Measurements from ENCODE around the gene ESF1. TPM values are rescaled to one million over a fixed set of nuclear protein-coding genes. Genes with fewer than 3 reads are reported as not detected.
"Not testable (repeated sequence)": the region's sequence is repeated elsewhere in the genome, so short reads cannot be mapped to it uniquely, and the experiment has no call there.

ESF1 gene
- total and polyA plus RNA-seq, 10 of the 15 experiments (the other 5 are each of a cell fraction or from before 2014, with no cell fraction given) = 9.2 to 36.2 (median 18.4) TPM

GRCh38 chr20:13738187-13738586 is 46.5 kb downstream of the ESF1 start:
- POLR2A ChIA-PET; H3K4me1 ChIP-seq (ENCODE audit: control insufficient read depth, insufficient read depth, low read length); H3K79me2 ChIP-seq (ENCODE audit: control insufficient read depth, insufficient read depth, low read length); H3K9me3 ChIP-seq (replicated peaks; ENCODE audit: control insufficient read depth, insufficient read depth, low read length); SMC1A ChIA-PET (ENCODE audit: uncharacterized antibody, unreplicated experiment); DNase-seq (ENCODE audit: low read depth, low spot score); ATAC-seq; H3K4me3 ChIP-seq; FAIRE-seq; intact Hi-C loops (cut with micrococcal nuclease; ENCODE audit: unreplicated experiment); H3K27me3 ChIP-seq (replicated peaks in 1 of 2; ENCODE audit: control insufficient read depth in 2 of 2, insufficient read depth in 2 of 2, low read length in 1 of 2); H3K36me3 ChIP-seq (ENCODE audit: control insufficient read depth in 2 of 2, insufficient read depth in 2 of 2, low read length in 1 of 2); H4K20me1 ChIP-seq (ENCODE audit: control insufficient read depth, insufficient read depth); H3K9ac ChIP-seq (ENCODE audit: control insufficient read depth, insufficient read depth, low read length); in situ Hi-C loops (cut with MboI); RAD21 ChIA-PET (ENCODE audit: unreplicated experiment); H2AFZ ChIP-seq (ENCODE audit: control insufficient read depth, low read depth, low read length); BruUV-seq (replicated peaks); H3K4me2 ChIP-seq (ENCODE audit: control insufficient read depth, insufficient read depth); H3K27ac ChIP-seq (ENCODE audit: control insufficient read depth, insufficient read depth): not testable (repeated sequence)
- CTCF ChIA-PET = interaction anchor here (1.6 kb wide), 1 partner anchor 33 kb away, joined by 5 read pairs; no protein-coding TSS in a partner anchor
- 100% methylated on average over 1 of the region's 1 CpG for WGBS (ENCODE audit: insufficient coverage, insufficient replicate concordance, low lambda C conversion rate, missing lambda C conversion rate)

DNA sequence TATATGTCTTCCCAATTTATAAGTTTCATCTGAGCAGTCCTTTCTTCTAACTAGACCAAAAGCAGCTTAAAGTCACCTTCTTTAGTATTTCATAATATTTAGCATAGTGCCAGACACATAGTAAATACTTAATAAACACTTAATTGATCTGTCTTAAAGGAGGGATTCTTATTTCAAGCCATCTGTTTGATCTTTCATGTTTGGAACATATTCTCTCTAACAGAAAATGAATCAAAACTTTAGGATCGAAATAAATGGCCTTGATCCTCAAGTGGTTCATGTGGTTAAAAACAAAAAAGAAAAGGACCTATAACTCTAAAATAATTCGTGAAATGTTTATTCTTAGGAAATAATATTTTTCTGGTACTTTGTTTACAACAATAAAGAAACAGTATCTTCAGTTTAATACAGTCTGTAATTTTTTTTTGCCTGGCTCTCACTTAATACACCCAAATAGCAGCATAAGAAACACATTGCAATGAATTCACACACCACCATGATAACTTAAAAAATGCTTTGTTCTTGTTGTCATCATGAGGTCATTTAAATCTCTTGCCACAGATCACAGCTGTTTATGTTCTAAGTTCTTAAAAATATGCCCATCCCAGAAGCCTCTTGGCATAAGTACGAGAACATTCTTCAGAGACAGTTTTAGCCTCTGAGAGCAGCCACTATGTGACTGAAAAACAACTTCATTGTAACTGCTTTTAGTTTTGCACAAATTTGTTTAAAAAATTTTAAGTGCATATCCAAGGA is 48.1 kb downstream of the ESF1 start:
- FAIRE-seq = peak; percentile 74
- H3K79me2 ChIP-seq (ENCODE audit: control insufficient read depth, insufficient read depth, low read length) = no peaks in the 10 kb centered on the region
- no peak overlapping the region for H2AFZ ChIP-seq (ENCODE audit: control insufficient read depth, low read depth, low read length)
- H3K4me3 ChIP-seq = no peak overlapping the region
- ChIA-PET RAD21 (ENCODE audit: unreplicated experiment) (no interaction called here), SMC1A (ENCODE audit: uncharacterized antibody, unreplicated experiment) (no interaction called here), CTCF (interaction anchor here (1.1 kb wide), 1 partner anchor 35 kb away, joined by 3 read pairs; no protein-coding TSS in a partner anchor), POLR2A (no interaction called here)
- H4K20me1 ChIP-seq (ENCODE audit: control insufficient read depth, insufficient read depth) = no peaks in the 10 kb centered on the region
- intact Hi-C loops (cut with micrococcal nuclease; ENCODE audit: unreplicated experiment) = no loop called here
- no peak for ATAC-seq
- H3K27ac ChIP-seq (ENCODE audit: control insufficient read depth, insufficient read depth) = no peak overlapping the region
- H3K27me3 ChIP-seq (replicated peaks in 1 of 2; ENCODE audit: control insufficient read depth in 2 of 2, insufficient read depth in 2 of 2, low read length in 1 of 2) = no peaks in the 10 kb centered on the region
- peaks cover 0 to 18% of the 10 kb centered on the region in 2 experiments for H3K36me3 ChIP-seq (ENCODE audit: control insufficient read depth in 2 of 2, insufficient read depth in 2 of 2, low read length in 1 of 2)
- WGBS (ENCODE audit: insufficient coverage, insufficient replicate concordance, low lambda C conversion rate, missing lambda C conversion rate) = 95% methylated on average over 3 of the region's 3 CpGs
- BruUV-seq (replicated peaks) = no TSS peak
- no peak overlapping the region for H3K9ac ChIP-seq (ENCODE audit: control insufficient read depth, insufficient read depth, low read length)
- H3K4me1 ChIP-seq (ENCODE audit: control insufficient read depth, insufficient read depth, low read length) = no peaks in the 10 kb centered on the region
- no peak for DNase-seq (ENCODE audit: low read depth, low spot score)
- no peaks in the 10 kb centered on the region for H3K9me3 ChIP-seq (replicated peaks; ENCODE audit: control insufficient read depth, insufficient read depth, low read length)
- TF ChIP-seq, protein P1, sequence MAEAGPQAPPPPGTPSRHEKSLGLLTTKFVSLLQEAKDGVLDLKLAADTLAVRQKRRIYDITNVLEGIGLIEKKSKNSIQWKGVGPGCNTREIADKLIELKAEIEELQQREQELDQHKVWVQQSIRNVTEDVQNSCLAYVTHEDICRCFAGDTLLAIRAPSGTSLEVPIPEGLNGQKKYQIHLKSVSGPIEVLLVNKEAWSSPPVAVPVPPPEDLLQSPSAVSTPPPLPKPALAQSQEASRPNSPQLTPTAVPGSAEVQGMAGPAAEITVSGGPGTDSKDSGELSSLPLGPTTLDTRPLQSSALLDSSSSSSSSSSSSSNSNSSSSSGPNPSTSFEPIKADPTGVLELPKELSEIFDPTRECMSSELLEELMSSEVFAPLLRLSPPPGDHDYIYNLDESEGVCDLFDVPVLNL (IDR thresholded peaks at IDR 0.05; ENCODE audit: low read depth, low read length) = no peak
- no peak for TF ChIP-seq ZNF274 (IDR thresholded peaks at IDR 0.05; ENCODE audit: insufficient read depth, insufficient read length)
- TF ChIP-seq TCF12 (IDR thresholded peaks at IDR 0.05; ENCODE audit: low read depth, low read length) = no peak
- H3K4me2 ChIP-seq (ENCODE audit: control insufficient read depth, insufficient read depth) = no peak overlapping the region
- in situ Hi-C loops (cut with MboI) = no loop called here

All from GM12878 (cell line).